ENCODE measurements around the gene SRGAP1.

DNA sequence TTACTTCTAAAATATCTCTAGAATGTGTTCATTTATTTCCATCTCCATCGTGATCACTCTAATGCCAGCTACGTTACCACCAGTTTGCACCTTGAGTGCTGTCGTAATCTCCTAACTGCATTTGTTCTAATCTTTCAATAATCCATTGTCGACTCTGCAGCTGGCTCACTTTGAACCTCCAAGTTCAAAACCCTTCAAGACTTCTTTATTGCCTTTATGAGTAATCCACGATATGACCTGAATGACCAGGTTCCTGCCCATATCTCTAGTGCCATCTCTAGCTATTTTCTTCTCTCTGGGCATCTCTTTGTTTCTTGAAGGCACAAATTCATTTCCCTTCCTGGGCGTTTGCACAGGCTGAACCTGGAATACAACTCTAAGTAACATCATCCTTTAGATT, 76.7 kb downstream of the SRGAP1 start:
- no peak for TF ChIP-seq CTCF (IDR thresholded peaks at IDR 0.05)
- TF ChIP-seq POLR2AphosphoS5 (IDR thresholded peaks at IDR 0.05): no peak
- no peak for TF ChIP-seq POLR2A (IDR thresholded peaks at IDR 0.05)
- TF ChIP-seq EP300 (IDR thresholded peaks at IDR 0.05): no peak

Data from upper lobe of left lung (tissue), 4 donors.